H9 (cell line): ENCODE measurements around the gene ELF1. TPM values are rescaled to one million over a fixed set of nuclear protein-coding genes. Genes with fewer than 3 reads are reported as not detected.
"Not testable (repeated sequence)": the region's sequence is repeated elsewhere in the genome, so short reads cannot be mapped to it uniquely, and the experiment has no call there.

Experiments
- DNase-seq: peaks from one replicate; pipeline ENCODE4 v3.0.0-alpha.2; 2017
- H2AFZ ChIP-seq: one replicate; pipeline ENCODE4 v1.6.1; 2013; ENCODE audit warnings: mild to moderate bottlenecking, low read length, control low read depth, moderate library complexity
- H2AK5ac ChIP-seq: 2 replicates; pipeline ENCODE4 v1.6.1; 2013; ENCODE audit warnings: low read length, control low read depth, mixed read lengths; ENCODE audit not compliant: insufficient read length
- H2BK120ac ChIP-seq: one replicate; pipeline ENCODE4 v1.6.1; 2013; ENCODE audit warnings: low read depth, mild to moderate bottlenecking, low read length, control low read depth, inconsistent platforms; ENCODE audit not compliant: poor library complexity, severe bottlenecking
- H2BK12ac ChIP-seq: 2 replicates; pipeline ENCODE4 v1.6.1; 2013; ENCODE audit warnings: low read length, control low read depth, mixed read lengths, low read depth; ENCODE audit not compliant: insufficient read length
- H2BK15ac ChIP-seq: 2 replicates; pipeline ENCODE4 v1.6.1; 2013; ENCODE audit warnings: low read depth, low read length, control low read depth
- H2BK20ac ChIP-seq: one replicate; pipeline ENCODE4 v1.6.1; 2013; ENCODE audit warnings: low read depth, mild to moderate bottlenecking, low read length, control low read depth, inconsistent platforms; ENCODE audit not compliant: poor library complexity, severe bottlenecking
- H2BK5ac ChIP-seq: 2 replicates; pipeline ENCODE4 v1.6.1; 2013; ENCODE audit warnings: low read length, control low read depth, mixed read lengths; ENCODE audit not compliant: insufficient read length
- H3K14ac ChIP-seq: 2 replicates; pipeline ENCODE4 v1.6.1; 2013; ENCODE audit warnings: low read length, control low read depth; ENCODE audit not compliant: insufficient read depth
- H3K18ac ChIP-seq: 2 replicates; pipeline ENCODE4 v1.6.1; 2013; ENCODE audit warnings: low read depth, mild to moderate bottlenecking, mixed read lengths, low read length, control low read depth; ENCODE audit not compliant: insufficient read length
- H3K23ac ChIP-seq: 2 replicates; pipeline ENCODE4 v1.6.1; 2013; ENCODE audit warnings: low read length, control low read depth, mixed read lengths, low read depth; ENCODE audit not compliant: insufficient read length
- H3K23me2 ChIP-seq: 2 replicates; pipeline ENCODE4 v1.6.1; 2013; ENCODE audit warnings: low read depth, mild to moderate bottlenecking, mixed read lengths, low read length, control low read depth; ENCODE audit not compliant: insufficient read length, poor library complexity, severe bottlenecking
- H3K27ac ChIP-seq: 2 replicates; pipeline ENCODE4 v1.5.1; 2013; ENCODE audit warnings: low read length, control low read depth, mixed read lengths, low read depth; ENCODE audit not compliant: insufficient read length
- H3K27me3 ChIP-seq: 2 replicates; pipeline ENCODE4 v1.6.1; 2013; ENCODE audit warnings: low read length, control low read depth, inconsistent platforms; ENCODE audit not compliant: insufficient read depth
- H3K4ac ChIP-seq: 2 replicates; pipeline ENCODE4 v1.6.1; 2013; ENCODE audit warnings: low read depth, mild to moderate bottlenecking, control low read depth, inconsistent platforms, low read length, moderate library complexity
- H3K4me1 ChIP-seq: 2 replicates; pipeline ENCODE4 v1.6.1; 2013; ENCODE audit warnings: low read length, control low read depth, inconsistent platforms; ENCODE audit not compliant: insufficient read depth
- H3K4me2 ChIP-seq: 2 replicates; pipeline ENCODE4 v1.6.1; 2013; ENCODE audit warnings: low read length, control low read depth, mixed read lengths; ENCODE audit not compliant: insufficient read length, insufficient read depth
- H3K56ac ChIP-seq: 2 replicates; pipeline ENCODE4 v1.6.1; 2013; ENCODE audit warnings: low read depth, mild to moderate bottlenecking, mixed read lengths, low read length, control low read depth; ENCODE audit not compliant: insufficient read length
- H3K79me1 ChIP-seq: 2 replicates; pipeline ENCODE4 v1.6.1; 2013; ENCODE audit warnings: low read depth, mild to moderate bottlenecking, moderate library complexity, low read length, control low read depth, inconsistent platforms; ENCODE audit not compliant: insufficient read depth, poor library complexity, severe bottlenecking
- H3K79me2 ChIP-seq: 2 replicates; pipeline ENCODE4 v1.6.1; 2013; ENCODE audit warnings: low read length, control low read depth, inconsistent platforms; ENCODE audit not compliant: insufficient read depth
- H3K9ac ChIP-seq: 2 replicates; pipeline ENCODE4 v1.6.1; 2013; ENCODE audit warnings: low read length, control low read depth, mixed read lengths; ENCODE audit not compliant: insufficient read length; ENCODE audit errors: extremely low read depth
- H3K9me3 ChIP-seq: one replicate; pipeline ENCODE4 v1.6.1; 2013; ENCODE audit warnings: low read depth, low read length, inconsistent platforms; ENCODE audit not compliant: control insufficient read depth
- H3T11ph ChIP-seq: one replicate; pipeline ENCODE4 v1.6.1; 2013; ENCODE audit warnings: mild to moderate bottlenecking, low read length, control low read depth, inconsistent platforms
- H4K20me1 ChIP-seq: one replicate; pipeline ENCODE4 v1.6.1; 2013; ENCODE audit not compliant: control insufficient read depth, insufficient read length, insufficient read depth
- H4K5ac ChIP-seq: 2 replicates; pipeline ENCODE4 v1.6.1; 2013; ENCODE audit warnings: low read depth, mild to moderate bottlenecking, mixed read lengths, low read length, control low read depth; ENCODE audit not compliant: insufficient read length
- H4K8ac ChIP-seq: replicated peaks from 2 replicates; pipeline ENCODE4 v1.6.1; 2013; ENCODE audit warnings: low read length, control low read depth, mixed read lengths, low read depth; ENCODE audit not compliant: insufficient read length
- H4K91ac ChIP-seq: 2 replicates; pipeline ENCODE4 v1.6.1; 2013; ENCODE audit warnings: low read depth, mild to moderate bottlenecking, moderate library complexity, mixed read lengths, low read length, control low read depth; ENCODE audit not compliant: insufficient read length
- H3K27ac Mint-ChIP-seq, 3 experiments: 2 replicates in 2 of 3; 3 replicates in 1 of 3; pipeline ENCODE4 v1.8.0; 2020 to 2021; ENCODE audit warnings: mixed read lengths in 3 of 3, mild to moderate bottlenecking in 1 of 3, moderate library complexity in 1 of 3
- H3K27me3 Mint-ChIP-seq: 2 replicates; pipeline ENCODE4 v1.8.0; 2021; ENCODE audit warnings: low read depth, mild to moderate bottlenecking, moderate library complexity, mixed read lengths
- H3K36me3 Mint-ChIP-seq, 3 experiments: 2 replicates in 2 of 3; 3 replicates in 1 of 3; pipeline ENCODE4 v1.8.0; 2020 to 2021; ENCODE audit warnings: low read depth in 3 of 3, mixed read lengths in 3 of 3; ENCODE audit not compliant: insufficient read depth in 1 of 3
- H3K4me1 Mint-ChIP-seq, 2 experiments: 2 replicates each; pipeline ENCODE4 v1.8.0; 2020; ENCODE audit warnings: mixed read lengths in 2 of 2
- H3K4me3 Mint-ChIP-seq, 2 experiments: 2 replicates in 1 of 2; 3 replicates in 1 of 2; pipeline ENCODE4 v1.8.0; 2020 to 2021; ENCODE audit warnings: mild to moderate bottlenecking in 2 of 2, mixed read lengths in 2 of 2, moderate library complexity in 1 of 2
- H3K9me3 Mint-ChIP-seq, 2 experiments: 2 replicates in 1 of 2; 3 replicates in 1 of 2; pipeline ENCODE4 v1.8.0; 2020; ENCODE audit warnings: mild to moderate bottlenecking in 2 of 2, mixed read lengths in 2 of 2, moderate library complexity in 1 of 2
- WGBS: extraction: QIAGEN DNeasy Blood & Tissue Kit; methylation state at CpG from one replicate; pipeline ENCODE4 v1.1.7; 2013; ENCODE audit warnings: missing lambda C conversion rate, low lambda C conversion rate, mixed read lengths; ENCODE audit not compliant: insufficient read length; ENCODE audit errors: extremely low coverage; 5-methylcytosine and 5-hydroxymethylcytosine counted together
- total RNA-seq: library from RNA; stranded (reverse); gene quantifications from 2 replicates; pipeline ENCODE4 v1.2.1, GENCODE V29; 2021
- TF ChIP-seq, protein P1 (sequence below): fragments of 200-600 bp; sonication (generic); conservative IDR thresholded peaks from 3 replicates; pipeline ENCODE4 v1.8.0; 2021; ENCODE audit warnings: antibody characterized with exemption, mild to moderate bottlenecking

ELF1 gene
- total RNA-seq, 1 experiment from 2014 or later, result 15.5 TPM

GRCh38 chr13:41039746-41040145 lies 20.6 kb upstream of the ELF1 start:
- H3K27me3 Mint-ChIP-seq, result no peaks in the 10 kb centered on the region
- Histone ChIP-seq H2BK12ac (no peak overlapping the region), H3K27me3 (no peaks in the 10 kb centered on the region), H4K8ac (no peak overlapping the region), H3K18ac (no peak overlapping the region), H4K91ac (no peak overlapping the region), H2BK5ac (no peak overlapping the region), H3K9me3 (no peaks in the 10 kb centered on the region), H2BK20ac (no peak overlapping the region), H4K20me1 (no peaks in the 10 kb centered on the region), H3K79me2 (no peaks in the 10 kb centered on the region), H2AK5ac (no peak overlapping the region), H2AFZ (no peak overlapping the region), H3K4me1 (no peaks in the 10 kb centered on the region; the same call in 1 of the 2 replicates), H3K79me1 (no peaks in the 10 kb centered on the region), H2BK120ac (no peak overlapping the region), H3T11ph (no peak overlapping the region), H3K9ac (no peak overlapping the region), H3K23me2 (no peaks in the 10 kb centered on the region), H3K56ac (no peak overlapping the region), H3K14ac (no peak overlapping the region), H3K4me2 (no peak overlapping the region), H3K23ac (no peak overlapping the region), H2BK15ac (no peak overlapping the region), H3K27ac (no peak overlapping the region), H4K5ac (no peak overlapping the region), H3K4ac (no peak overlapping the region)
- no peak overlapping the region for H3K27ac Mint-ChIP-seq
- TF ChIP-seq, protein P1, sequence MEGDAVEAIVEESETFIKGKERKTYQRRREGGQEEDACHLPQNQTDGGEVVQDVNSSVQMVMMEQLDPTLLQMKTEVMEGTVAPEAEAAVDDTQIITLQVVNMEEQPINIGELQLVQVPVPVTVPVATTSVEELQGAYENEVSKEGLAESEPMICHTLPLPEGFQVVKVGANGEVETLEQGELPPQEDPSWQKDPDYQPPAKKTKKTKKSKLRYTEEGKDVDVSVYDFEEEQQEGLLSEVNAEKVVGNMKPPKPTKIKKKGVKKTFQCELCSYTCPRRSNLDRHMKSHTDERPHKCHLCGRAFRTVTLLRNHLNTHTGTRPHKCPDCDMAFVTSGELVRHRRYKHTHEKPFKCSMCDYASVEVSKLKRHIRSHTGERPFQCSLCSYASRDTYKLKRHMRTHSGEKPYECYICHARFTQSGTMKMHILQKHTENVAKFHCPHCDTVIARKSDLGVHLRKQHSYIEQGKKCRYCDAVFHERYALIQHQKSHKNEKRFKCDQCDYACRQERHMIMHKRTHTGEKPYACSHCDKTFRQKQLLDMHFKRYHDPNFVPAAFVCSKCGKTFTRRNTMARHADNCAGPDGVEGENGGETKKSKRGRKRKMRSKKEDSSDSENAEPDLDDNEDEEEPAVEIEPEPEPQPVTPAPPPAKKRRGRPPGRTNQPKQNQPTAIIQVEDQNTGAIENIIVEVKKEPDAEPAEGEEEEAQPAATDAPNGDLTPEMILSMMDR, result no peak
- H3K4me1 Mint-ChIP-seq, result peaks cover 7% of the 10 kb centered on the region in 2 experiments
- DNase-seq, result no peak
- no peak overlapping the region for H3K4me3 Mint-ChIP-seq
- peaks cover 23 to 28% of the 10 kb centered on the region in 2 experiments for H3K9me3 Mint-ChIP-seq
- peaks cover 9 to 24% (median 11%) of the 10 kb centered on the region in 3 experiments for H3K36me3 Mint-ChIP-seq

DNA sequence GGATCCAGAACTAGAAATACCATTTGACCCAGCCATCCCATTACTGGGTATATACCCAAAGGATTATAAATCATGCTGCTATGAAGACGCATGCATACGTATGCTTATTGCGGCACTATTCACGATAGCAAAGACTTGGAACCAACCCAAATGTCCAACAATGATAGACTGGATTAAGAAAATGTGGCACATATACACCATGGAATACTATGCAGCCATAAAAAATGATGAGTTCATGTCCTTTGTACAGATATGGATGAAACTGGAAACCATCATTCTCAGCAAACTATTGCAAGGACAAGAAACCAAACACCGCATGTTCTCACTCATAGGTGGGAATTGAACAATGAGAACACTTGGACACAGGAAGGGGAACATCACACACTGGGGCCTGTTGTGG lies 17.4 kb upstream of the ELF1 start:
- not testable (repeated sequence) for H3K27ac ChIP-seq, H3K79me1 ChIP-seq, H3K4me1 Mint-ChIP-seq, H4K5ac ChIP-seq, H3K27ac Mint-ChIP-seq, H2BK5ac ChIP-seq, H4K91ac ChIP-seq, H3K23me2 ChIP-seq, H2BK12ac ChIP-seq, H3K27me3 Mint-ChIP-seq, H3K23ac ChIP-seq, H3T11ph ChIP-seq, H4K20me1 ChIP-seq, H4K8ac ChIP-seq, H2BK15ac ChIP-seq, H3K4me1 ChIP-seq, H3K18ac ChIP-seq, H3K9ac ChIP-seq, H3K27me3 ChIP-seq, H2BK120ac ChIP-seq, H3K56ac ChIP-seq, H2BK20ac ChIP-seq, H3K9me3 ChIP-seq, H3K4ac ChIP-seq, H2AK5ac ChIP-seq, H3K4me2 ChIP-seq, DNase-seq, H2AFZ ChIP-seq, H3K4me3 Mint-ChIP-seq, H3K79me2 ChIP-seq, H3K14ac ChIP-seq
- Mint-ChIP-seq H3K9me3 (peaks cover 12 to 13% of the 10 kb centered on the region in 2 experiments), H3K36me3 (peaks cover 7 to 18% (median 10%) of the 10 kb centered on the region in 3 experiments)
- WGBS, result no CpG with 5 or more reads among the region's 5 CpGs
